RWPE2 (cell line): ENCODE measurements around the gene MBNL2.
A peak's percentile ranks its signal among the peaks of the same experiment; 100 is the strongest.

Experiments used
- ATAC-seq: fragments of 200-7000 bp; cut with Tn5 transposase; 3 replicates; pipeline ENCODE4 v1.9.1; 2021; ENCODE audit warnings: low read depth
- DNase-seq: peaks from one replicate; pipeline ENCODE4 v3.0.0-alpha.2; 2020; ENCODE audit warnings: low spot score
- H3K27ac ChIP-seq: fragments of 450-650 bp; 2 replicates; pipeline ENCODE4 v1.5.1; 2017; ENCODE audit warnings: mild to moderate bottlenecking; ENCODE audit not compliant: poor library complexity, severe bottlenecking
- H3K27me3 ChIP-seq: fragments of 250-450 bp; sonication (Bioruptor Pico); 2 replicates; pipeline ENCODE4 v1.5.1; 2021; ENCODE audit warnings: mild to moderate bottlenecking, moderate library complexity; ENCODE audit not compliant: insufficient read depth, poor library complexity, severe bottlenecking
- H3K36me3 ChIP-seq: fragments of 250-450 bp; sonication (Bioruptor Pico); 2 replicates; pipeline ENCODE4 v1.5.1; 2020; ENCODE audit warnings: low read depth, mild to moderate bottlenecking, moderate library complexity
- H3K4me1 ChIP-seq: fragments of 250-450 bp; sonication (Bioruptor Pico); 2 replicates; pipeline ENCODE4 v1.5.1; 2021; ENCODE audit warnings: mild to moderate bottlenecking, moderate library complexity; ENCODE audit not compliant: insufficient read depth, poor library complexity, severe bottlenecking
- H3K4me3 ChIP-seq: fragments of 250-450 bp; sonication (Bioruptor Pico); 2 replicates; pipeline ENCODE4 v1.5.1; 2021; ENCODE audit warnings: mild to moderate bottlenecking, moderate library complexity; ENCODE audit not compliant: severe bottlenecking
- H3K9me3 ChIP-seq: fragments of 250-450 bp; sonication (Bioruptor Pico); 2 replicates; pipeline ENCODE4 v1.5.1; 2021; ENCODE audit warnings: mild to moderate bottlenecking, moderate library complexity; ENCODE audit not compliant: severe bottlenecking
- CTCF ChIP-seq: fragments of 450-650 bp; IDR thresholded peaks from one replicate; pipeline ENCODE4 v1.5.1; 2017; ENCODE audit warnings: mild to moderate bottlenecking, moderate library complexity; ENCODE audit not compliant: poor library complexity, severe bottlenecking

Gene MBNL2

GRCh38 chr13:97279913-97280312 lies 57.8 kb downstream of the MBNL2 start:
- no peaks in the 10 kb centered on the region for H3K27me3 ChIP-seq
- DNase-seq (no peak), ATAC-seq (no peak)
- peaks cover 26% of the 10 kb centered on the region for H3K36me3 ChIP-seq
- no peaks in the 10 kb centered on the region for H3K9me3 ChIP-seq
- H3K4me3 ChIP-seq, result no peak overlapping the region
- TF ChIP-seq CTCF, result no peak
- H3K27ac ChIP-seq, result peak overlapping the region; percentile 100
- peaks cover 69% of the 10 kb centered on the region for H3K4me1 ChIP-seq

GRCh38 chr13:97280478-97280877 lies 58.3 kb downstream of the MBNL2 start:
- ATAC-seq (0 out of 3 replicates have a peak, but pooled peaks have one; percentile 5), DNase-seq (no peak)
- TF ChIP-seq CTCF, result no peak
- Histone ChIP-seq H3K9me3 (no peaks in the 10 kb centered on the region), H3K27ac (peak overlapping the region; percentile 100), H3K4me1 (peaks cover 64% of the 10 kb centered on the region), H3K27me3 (no peaks in the 10 kb centered on the region), H3K4me3 (no peak overlapping the region), H3K36me3 (peaks cover 26% of the 10 kb centered on the region)

GRCh38 chr13:97281028-97281427 lies 58.9 kb downstream of the MBNL2 start:
- Histone ChIP-seq H3K36me3 (peaks cover 20% of the 10 kb centered on the region), H3K9me3 (no peaks in the 10 kb centered on the region), H3K4me1 (peaks cover 58% of the 10 kb centered on the region), H3K4me3 (no peak overlapping the region), H3K27ac (peak overlapping the region; percentile 100), H3K27me3 (no peaks in the 10 kb centered on the region)
- ATAC-seq (no peak), DNase-seq (no peak)
- no peak for TF ChIP-seq CTCF

GRCh38 chr13:97282705-97283104 lies 60.6 kb downstream of the MBNL2 start:
- no peak overlapping the region for H3K4me3 ChIP-seq
- no peaks in the 10 kb centered on the region for H3K9me3 ChIP-seq
- H3K27me3 ChIP-seq, result no peaks in the 10 kb centered on the region
- H3K27ac ChIP-seq, result no peak overlapping the region
- no peak for DNase-seq
- no peak for TF ChIP-seq CTCF
- H3K4me1 ChIP-seq, result peaks cover 41% of the 10 kb centered on the region
- peaks cover 7% of the 10 kb centered on the region; the same call in 1 of the 2 replicates for H3K36me3 ChIP-seq
- ATAC-seq, result no peak

- peaks cover 31% of the 10 kb centered on the region for H3K4me1 ChIP-seq
- ATAC-seq, result no peak
These were observed 61.8 kb downstream of the MBNL2 start for GRCh38 chr13:97283888-97284287.

More at GRCh38 chr13:97283888-97284287, 61.8 kb downstream of the MBNL2 start:
- Histone ChIP-seq H3K27me3 (no peaks in the 10 kb centered on the region), H3K36me3 (peaks cover 7% of the 10 kb centered on the region; the same call in 1 of the 2 replicates), H3K27ac (no peak overlapping the region), H3K9me3 (peaks cover under 1% of the 10 kb centered on the region), H3K4me3 (no peak overlapping the region)
- no peak for TF ChIP-seq CTCF
- DNase-seq, result no peak
